Activated CD8-positive, alpha-beta memory T cell treated with anti-CD3 and anti-CD28 coated beads for 48 hours (primary cell): Measurements from ENCODE around the gene SLC35F1.

Source experiments
- DNase-seq, 3 experiments: peaks; one replicate each; pipeline ENCODE4 v3.0.0-alpha.2; 2020; ENCODE audit warnings: low read depth in 2 of 3, low spot score in 2 of 3

The SLC35F1 gene

GRCh38 chr6:118186672-118187567 lies 279.9 kb downstream of the SLC35F1 start:
- no peak for DNase-seq

- no peak for DNase-seq
These were observed 280.6 kb downstream of the SLC35F1 start for GRCh38 chr6:118187568-118188164.

GRCh38 chr6:118188561-118188960 lies 281.5 kb downstream of the SLC35F1 start:
- no peak for DNase-seq

GRCh38 chr6:118197539-118197938 lies 290.5 kb downstream of the SLC35F1 start:
- no peak for DNase-seq

- no peak for DNase-seq
These were observed 291.7 kb downstream of the SLC35F1 start for GRCh38 chr6:118198746-118199145.

- no peak for DNase-seq
These were observed 293.1 kb downstream of the SLC35F1 start for GRCh38 chr6:118200160-118200559.

GRCh38 chr6:118202517-118202916 lies 295.5 kb downstream of the SLC35F1 start:
- DNase-seq: no peak

GRCh38 chr6:118203545-118203944 lies 296.5 kb downstream of the SLC35F1 start:
- no peak for DNase-seq

GRCh38 chr6:118206221-118206620 lies 299.2 kb downstream of the SLC35F1 start:
- DNase-seq: no peak

GRCh38 chr6:118207947-118208346 lies 300.9 kb downstream of the SLC35F1 start:
- no peak for DNase-seq

GRCh38 chr6:118212451-118213173 lies 305.5 kb downstream of the SLC35F1 start:
- no peak for DNase-seq

GRCh38 chr6:118215269-118215668 lies 308.2 kb downstream of the SLC35F1 start:
- no peak for DNase-seq

- no peak for DNase-seq
These were observed 309.7 kb downstream of the SLC35F1 start for GRCh38 chr6:118216751-118217150.

- DNase-seq: no peak
These were observed 311.1 kb downstream of the SLC35F1 start for GRCh38 chr6:118218156-118218555.

- DNase-seq: no peak
These were observed 313.5 kb downstream of the SLC35F1 start for GRCh38 chr6:118220429-118221128.

GRCh38 chr6:118223316-118223715 lies 316.3 kb downstream of the SLC35F1 start:
- no peak for DNase-seq

- no peak for DNase-seq
These were observed 321.8 kb downstream of the SLC35F1 start for GRCh38 chr6:118228886-118229285.

- DNase-seq: no peak
These were observed 333.9 kb downstream of the SLC35F1 start for GRCh38 chr6:118240878-118241528.

- DNase-seq: no peak
These were observed 339.3 kb downstream of the SLC35F1 start for GRCh38 chr6:118246406-118246805.

GRCh38 chr6:118248171-118248570 lies 341.1 kb downstream of the SLC35F1 start:
- no peak for DNase-seq

GRCh38 chr6:118249680-118250079 lies 342.6 kb downstream of the SLC35F1 start:
- DNase-seq: no peak
